ENCODE measurements around the gene TMEM59.
"Not testable (repeated sequence)": the region's sequence is repeated elsewhere in the genome, so short reads cannot be mapped to it uniquely, and the experiment has no call there.

DNA sequence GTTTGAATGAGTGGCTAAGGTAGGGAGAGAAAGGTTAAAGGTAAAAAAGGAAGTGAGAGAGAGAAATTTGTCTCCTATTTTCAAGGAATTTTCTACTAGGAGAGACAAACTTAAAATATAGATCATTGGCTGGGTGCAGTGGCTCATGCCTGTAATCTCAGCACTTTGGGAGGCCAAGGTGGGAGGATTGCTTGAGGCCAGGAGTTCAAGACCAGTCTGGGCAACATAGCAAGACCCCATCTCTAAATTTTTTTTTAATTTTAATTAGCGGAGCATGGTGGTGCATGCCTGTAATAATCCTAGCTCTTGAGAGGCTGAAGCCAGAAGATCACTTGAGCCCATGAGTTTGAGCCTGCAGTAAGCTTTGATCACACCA, 41.7 kb upstream of the TMEM59 start:
- not testable (repeated sequence) for TF ChIP-seq POLR2A, EP300 (IDR thresholded peaks at IDR 0.05)
- TF ChIP-seq, protein P1, sequence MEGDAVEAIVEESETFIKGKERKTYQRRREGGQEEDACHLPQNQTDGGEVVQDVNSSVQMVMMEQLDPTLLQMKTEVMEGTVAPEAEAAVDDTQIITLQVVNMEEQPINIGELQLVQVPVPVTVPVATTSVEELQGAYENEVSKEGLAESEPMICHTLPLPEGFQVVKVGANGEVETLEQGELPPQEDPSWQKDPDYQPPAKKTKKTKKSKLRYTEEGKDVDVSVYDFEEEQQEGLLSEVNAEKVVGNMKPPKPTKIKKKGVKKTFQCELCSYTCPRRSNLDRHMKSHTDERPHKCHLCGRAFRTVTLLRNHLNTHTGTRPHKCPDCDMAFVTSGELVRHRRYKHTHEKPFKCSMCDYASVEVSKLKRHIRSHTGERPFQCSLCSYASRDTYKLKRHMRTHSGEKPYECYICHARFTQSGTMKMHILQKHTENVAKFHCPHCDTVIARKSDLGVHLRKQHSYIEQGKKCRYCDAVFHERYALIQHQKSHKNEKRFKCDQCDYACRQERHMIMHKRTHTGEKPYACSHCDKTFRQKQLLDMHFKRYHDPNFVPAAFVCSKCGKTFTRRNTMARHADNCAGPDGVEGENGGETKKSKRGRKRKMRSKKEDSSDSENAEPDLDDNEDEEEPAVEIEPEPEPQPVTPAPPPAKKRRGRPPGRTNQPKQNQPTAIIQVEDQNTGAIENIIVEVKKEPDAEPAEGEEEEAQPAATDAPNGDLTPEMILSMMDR (IDR thresholded peaks at IDR 0.05): not testable (repeated sequence)

Data from gastroesophageal sphincter (tissue), 3 donors.